Coronary artery (tissue), 2 donors: Measurements from ENCODE around the gene ZNF117.
"Not testable (repeated sequence)": the region's sequence is repeated elsewhere in the genome, so short reads cannot be mapped to it uniquely, and the experiment has no call there.

Experiments used
- DNase-seq: peaks from one replicate; pipeline ENCODE4 v3.0.0-alpha.2; 2017; ENCODE audit warnings: low spot score
- H3K27ac ChIP-seq, 2 donors: fragments of 200-600 bp; sonication (generic); one replicate each; pipeline ENCODE4 v1.5.1; 2016 to 2019
- H3K4me3 ChIP-seq: fragments of 200-600 bp; sonication (generic); 2 replicates; pipeline ENCODE4 v1.5.1; 2016; ENCODE audit warnings: mild to moderate bottlenecking, moderate library complexity
- CTCF ChIP-seq: fragments of 200-600 bp; sonication (generic); IDR thresholded peaks from one replicate; pipeline ENCODE4 v1.5.1; 2019; ENCODE audit warnings: antibody characterized with exemption

The ZNF117 gene

GRCh38 chr7:64990936-64991335, at the start of gene ZNF117:
Gene ZNF117 (minus strand): TSS chr7:64991036.
- Histone ChIP-seq H3K4me3 (no peak within 1 kb of the TSS), H3K27ac (no peak within 1 kb of the TSS)
- TF ChIP-seq CTCF, result no peak
- DNase-seq, result no peak

- peak overlapping the region; percentile 96 for H3K4me3 ChIP-seq
- not testable (repeated sequence) for DNase-seq
These were observed 47.9 kb upstream of the ZNF117 start for GRCh38 chr7:65038767-65039166.

GRCh38 chr7:65037740-65038688, 47.2 kb upstream of the ZNF117 start:
- Histone ChIP-seq H3K4me3 (peak overlapping the region; percentile 96), H3K27ac (peak overlapping the region; percentile 39 to 93)
- DNase-seq, result peak; percentile 96
- no peak for TF ChIP-seq CTCF

More at GRCh38 chr7:65038767-65039166, 47.9 kb upstream of the ZNF117 start:
- peak overlapping the region; percentile 39 to 93 for H3K27ac ChIP-seq

- DNase-seq, H3K4me3 ChIP-seq: not testable (repeated sequence)
- H3K27ac ChIP-seq, result peak overlapping the region in 1 of 2 donors; percentile 71
These were observed 45.7 kb upstream of the ZNF117 start for GRCh38 chr7:65036526-65036925.

- H3K27ac ChIP-seq, H3K4me3 ChIP-seq, DNase-seq: not testable (repeated sequence)
These were observed 44.6 kb upstream of the ZNF117 start for GRCh38 chr7:65035469-65035868.

- not testable (repeated sequence) for H3K27ac ChIP-seq, H3K4me3 ChIP-seq, DNase-seq
These were observed 43.4 kb upstream of the ZNF117 start for GRCh38 chr7:65034120-65034782.

GRCh38 chr7:65033391-65033790, 42.6 kb upstream of the ZNF117 start:
- DNase-seq, H3K4me3 ChIP-seq, H3K27ac ChIP-seq: not testable (repeated sequence)

GRCh38 chr7:65025023-65025422, 34.2 kb upstream of the ZNF117 start:
- not testable (repeated sequence) for H3K4me3 ChIP-seq, H3K27ac ChIP-seq, DNase-seq

GRCh38 chr7:65020978-65021377, 30.1 kb upstream of the ZNF117 start:
- DNase-seq, H3K4me3 ChIP-seq, H3K27ac ChIP-seq: not testable (repeated sequence)

GRCh38 chr7:65009881-65010280, 19.0 kb upstream of the ZNF117 start:
- not testable (repeated sequence) for H3K4me3 ChIP-seq, H3K27ac ChIP-seq, DNase-seq

GRCh38 chr7:65009394-65009793, 18.6 kb upstream of the ZNF117 start:
- DNase-seq, H3K27ac ChIP-seq, H3K4me3 ChIP-seq: not testable (repeated sequence)

- H3K27ac ChIP-seq, result peak overlapping the region; percentile 65 to 88
- peak overlapping the region; percentile 88 for H3K4me3 ChIP-seq
- DNase-seq, result not testable (repeated sequence)
These were observed 16.2 kb upstream of the ZNF117 start for GRCh38 chr7:65007036-65007435.
